ENCODE data around the gene BTBD10. TPM values are rescaled to one million over a fixed set of nuclear protein-coding genes. Genes with fewer than 3 reads are reported as not detected.

The BTBD10 gene
- total RNA-seq, 1 experiment from 2014 or later: 23.3 TPM

DNA sequence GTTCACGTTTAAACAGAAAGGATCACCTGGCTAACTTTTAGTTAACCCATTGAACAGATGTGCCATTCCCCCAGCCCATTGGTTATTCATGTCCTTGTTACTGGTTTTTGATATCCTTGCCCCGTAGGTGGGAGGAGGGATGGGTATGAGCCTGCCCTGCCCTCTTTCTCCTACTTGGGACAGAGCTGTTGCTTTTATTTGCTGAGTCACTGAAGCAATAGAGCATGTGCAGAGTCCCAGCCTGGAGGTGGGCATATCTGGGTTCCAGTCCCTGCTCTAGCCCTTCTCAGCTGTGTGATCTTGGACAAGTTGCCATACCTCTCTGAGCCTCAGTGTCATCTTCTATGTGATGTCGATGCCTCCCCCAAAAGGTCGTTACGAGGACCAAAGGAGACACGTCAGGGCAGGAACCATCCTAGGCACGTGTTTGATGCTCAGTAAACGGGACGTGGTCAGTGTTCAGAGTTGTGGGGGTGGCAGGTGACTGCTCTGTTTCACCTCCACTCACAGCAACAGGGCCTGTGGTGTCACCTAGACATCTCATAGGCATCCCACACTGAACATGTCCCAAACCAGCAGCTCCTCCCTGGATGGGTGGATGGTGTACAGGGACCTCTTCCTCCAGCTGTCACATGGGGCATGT, 124.5 kb downstream of the BTBD10 start:
- Histone ChIP-seq H3K56ac (ENCODE audit: insufficient read length, low read depth, low read length) (no peak overlapping the region), H2BK120ac (ENCODE audit: low read depth, low read length, poor library complexity, severe bottlenecking) (no peak overlapping the region), H4K8ac (replicated peaks; ENCODE audit: insufficient read length, low read depth, low read length) (no peak overlapping the region), H3K79me1 (ENCODE audit: insufficient read depth, low read depth, low read length, poor library complexity, severe bottlenecking) (no peaks in the 10 kb centered on the region), H3K9me3 (ENCODE audit: control insufficient read depth, low read depth, low read length) (no peaks in the 10 kb centered on the region), H3K27me3 (ENCODE audit: insufficient read depth, low read length) (no peaks in the 10 kb centered on the region), H2BK15ac (ENCODE audit: low read depth, low read length) (no peak overlapping the region), H3K4me2 (ENCODE audit: insufficient read depth, insufficient read length, low read length) (no peak overlapping the region), H3K23ac (ENCODE audit: insufficient read length, low read depth, low read length) (no peak overlapping the region), H3K9ac (ENCODE audit: extremely low read depth, insufficient read length, low read length) (no peak overlapping the region), H2AFZ (ENCODE audit: low read length) (no peak overlapping the region), H3K18ac (ENCODE audit: insufficient read length, low read depth, low read length) (no peak overlapping the region), H3K79me2 (ENCODE audit: insufficient read depth, low read length) (no peaks in the 10 kb centered on the region), H2AK5ac (ENCODE audit: insufficient read length, low read length) (no peak overlapping the region), H4K20me1 (ENCODE audit: control insufficient read depth, insufficient read depth, insufficient read length) (no peaks in the 10 kb centered on the region), H3T11ph (ENCODE audit: low read length) (no peak overlapping the region), H3K14ac (ENCODE audit: insufficient read depth, low read length) (no peak overlapping the region), H2BK5ac (ENCODE audit: insufficient read length, low read length) (no peak overlapping the region), H3K27ac (ENCODE audit: insufficient read length, low read depth, low read length) (no peak overlapping the region), H3K23me2 (ENCODE audit: insufficient read length, low read depth, low read length, poor library complexity, severe bottlenecking) (no peaks in the 10 kb centered on the region), H3K4ac (ENCODE audit: low read depth, low read length) (no peak overlapping the region), H2BK12ac (ENCODE audit: insufficient read length, low read depth, low read length) (no peak overlapping the region), H2BK20ac (ENCODE audit: low read depth, low read length, poor library complexity, severe bottlenecking) (no peak overlapping the region), H3K4me1 (ENCODE audit: insufficient read depth, low read length) (no peaks in the 10 kb centered on the region), H4K5ac (ENCODE audit: insufficient read length, low read depth, low read length) (no peak overlapping the region), H4K91ac (ENCODE audit: insufficient read length, low read depth, low read length) (no peak overlapping the region)
- DNase-seq: no peak
- peak overlapping the region in 1 of 3 experiments; percentile 74; a peak in 1 of 7 replicates for H3K27ac Mint-ChIP-seq
- H3K36me3 Mint-ChIP-seq (ENCODE audit: insufficient read depth in 1 of 3, low read depth in 3 of 3): no peaks in the 10 kb centered on the region
- H3K27me3 Mint-ChIP-seq (ENCODE audit: low read depth): no peaks in the 10 kb centered on the region
- TF ChIP-seq, protein P1, sequence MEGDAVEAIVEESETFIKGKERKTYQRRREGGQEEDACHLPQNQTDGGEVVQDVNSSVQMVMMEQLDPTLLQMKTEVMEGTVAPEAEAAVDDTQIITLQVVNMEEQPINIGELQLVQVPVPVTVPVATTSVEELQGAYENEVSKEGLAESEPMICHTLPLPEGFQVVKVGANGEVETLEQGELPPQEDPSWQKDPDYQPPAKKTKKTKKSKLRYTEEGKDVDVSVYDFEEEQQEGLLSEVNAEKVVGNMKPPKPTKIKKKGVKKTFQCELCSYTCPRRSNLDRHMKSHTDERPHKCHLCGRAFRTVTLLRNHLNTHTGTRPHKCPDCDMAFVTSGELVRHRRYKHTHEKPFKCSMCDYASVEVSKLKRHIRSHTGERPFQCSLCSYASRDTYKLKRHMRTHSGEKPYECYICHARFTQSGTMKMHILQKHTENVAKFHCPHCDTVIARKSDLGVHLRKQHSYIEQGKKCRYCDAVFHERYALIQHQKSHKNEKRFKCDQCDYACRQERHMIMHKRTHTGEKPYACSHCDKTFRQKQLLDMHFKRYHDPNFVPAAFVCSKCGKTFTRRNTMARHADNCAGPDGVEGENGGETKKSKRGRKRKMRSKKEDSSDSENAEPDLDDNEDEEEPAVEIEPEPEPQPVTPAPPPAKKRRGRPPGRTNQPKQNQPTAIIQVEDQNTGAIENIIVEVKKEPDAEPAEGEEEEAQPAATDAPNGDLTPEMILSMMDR (conservative IDR thresholded peaks at IDR 0.05): no peak
- peaks cover 0 to 2% of the 10 kb centered on the region in 2 experiments; a peak in 2 of 5 replicates for H3K9me3 Mint-ChIP-seq
- H3K4me3 Mint-ChIP-seq: no peak overlapping the region
- no CpG with 5 or more reads among the region's 9 CpGs for WGBS (ENCODE audit: extremely low coverage, insufficient read length, low lambda C conversion rate)
- peaks cover 7 to 18% of the 10 kb centered on the region in 2 experiments for H3K4me1 Mint-ChIP-seq

Data from H9 (cell line).